Breast epithelium (tissue), 3 donors: ENCODE results near the gene LIN7C.

ENCODE experiments used
- CTCF ChIP-seq, 3 donors: fragments of 450-650 bp; IDR thresholded peaks; one replicate each; pipeline ENCODE4 v1.5.1; 2016 to 2017; ENCODE audit warnings: antibody characterized with exemption in 3 of 3, mild to moderate bottlenecking in 3 of 3, moderate library complexity in 3 of 3
- POLR2A ChIP-seq: fragments of 450-650 bp; IDR thresholded peaks from one replicate; pipeline ENCODE4 v1.6.1; 2016; ENCODE audit warnings: antibody characterized with exemption, mild to moderate bottlenecking, moderate library complexity

- TF ChIP-seq CTCF (IDR thresholded peaks at IDR 0.05) (no peak), POLR2A (no peak)
Observed at GRCh38 chr11:27447288-27448183, 59.0 kb downstream of the LIN7C start.
